Measurements from ENCODE around the gene IMMP2L.
"Not testable (repeated sequence)": the region's sequence is repeated elsewhere in the genome, so short reads cannot be mapped to it uniquely, and the experiment has no call there.

GRCh38 chr7:111609483-111610254 lies 47.4 kb upstream of the IMMP2L start:
- not testable (repeated sequence) for TF ChIP-seq CTCF, POLR2A (IDR thresholded peaks at IDR 0.05)

Measured in uterus (tissue), 2 donors.